HEK293 (cell line): ENCODE data around the gene NFE2L1.

ENCODE experiments used
- CTCF ChIA-PET: fragments of 350-600 bp; formaldehyde crosslinking; extraction: SDS; loops from one replicate; lab custom pipeline; 2021; ENCODE audit warnings: antibody characterized with exemption; lab: Yijun Ruan, JAX
- POLR2A ChIA-PET: fragments of 300-600 bp; formaldehyde crosslinking; extraction: SDS; loops from one replicate; lab custom pipeline; 2020; ENCODE audit warnings: antibody characterized with exemption, inconsistent platforms; lab: Yijun Ruan, JAX
- H3K27ac ChIP-seq: fragments of 200-500 bp; sonication (Bioruptor generic); 2 replicates; pipeline ENCODE4 v1.5.1; 2014; ENCODE audit warnings: low read depth, low read length, control low read depth, inconsistent platforms; ENCODE audit errors: extremely low read depth
- H3K36me3 ChIP-seq, 2 experiments: fragments of 200-500 bp in 1 of 2; sonication (Bioruptor generic) in 1 of 2; 1 replicate in 1 of 2; 2 replicates in 1 of 2; pipeline ENCODE4 v1.5.1; 2014 to 2017; ENCODE audit warnings: inconsistent platforms in 2 of 2, low read length in 2 of 2; ENCODE audit not compliant: control insufficient read depth in 2 of 2, insufficient read depth in 1 of 2
- H3K4me1 ChIP-seq: fragments of 200-500 bp; sonication (Bioruptor generic); 2 replicates; pipeline ENCODE4 v1.5.1; 2014; ENCODE audit warnings: mild to moderate bottlenecking, low read length, inconsistent platforms; ENCODE audit not compliant: control insufficient read depth, insufficient read depth
- H3K4me3 ChIP-seq: 2 replicates; pipeline ENCODE4 v1.5.1; 2011; ENCODE audit warnings: low read depth, mild to moderate bottlenecking, control low read depth, low read length, moderate library complexity
- H3K9me3 ChIP-seq: fragments of 200-500 bp; sonication (Bioruptor generic); 2 replicates; pipeline ENCODE4 v1.5.1; 2014; ENCODE audit warnings: low read depth, low read length, inconsistent platforms; ENCODE audit not compliant: control insufficient read depth, insufficient read depth
- HOXD13 ChIP-seq: sonication (generic); formaldehyde crosslinking; IDR thresholded peaks from 2 replicates; pipeline ENCODE4 v1.8.0; 2022; ENCODE audit warnings: missing genetic modification reagents, borderline replicate concordance
- IKZF3 ChIP-seq: fragments of 450-650 bp; IDR thresholded peaks from 2 replicates; pipeline ENCODE4 v1.5.0; 2018; ENCODE audit warnings: missing biosample characterization, mild to moderate bottlenecking, missing genetic modification characterization, moderate library complexity
- PATZ1 ChIP-seq: fragments of 450-650 bp; formaldehyde crosslinking; IDR thresholded peaks from 2 replicates; pipeline ENCODE4 v1.5.1; 2016; ENCODE audit warnings: missing biosample characterization, missing genetic modification characterization
- PRDM1 ChIP-seq: fragments of 450-650 bp; formaldehyde crosslinking; IDR thresholded peaks from 2 replicates; pipeline ENCODE4; 2016; ENCODE audit warnings: missing biosample characterization, missing genetic modification characterization
- PRDM10 ChIP-seq: fragments of 450-650 bp; formaldehyde crosslinking; IDR thresholded peaks from 2 replicates; pipeline ENCODE4 v1.5.1; 2016; ENCODE audit warnings: missing biosample characterization, missing genetic modification characterization
- SP2 ChIP-seq: fragments of 450-650 bp; formaldehyde crosslinking; IDR thresholded peaks from 2 replicates; pipeline ENCODE4 v1.5.1; 2016; ENCODE audit warnings: missing biosample characterization, missing genetic modification characterization
- SP3 ChIP-seq: fragments of 450-650 bp; formaldehyde crosslinking; IDR thresholded peaks from 2 replicates; pipeline ENCODE4 v1.5.1; 2016; ENCODE audit warnings: missing biosample characterization, missing genetic modification characterization
- ZBTB21 ChIP-seq: fragments of 450-650 bp; formaldehyde crosslinking; IDR thresholded peaks from 2 replicates; pipeline ENCODE4 v1.5.1; 2017; ENCODE audit warnings: missing biosample characterization, missing genetic modification characterization
- ZBTB8A ChIP-seq: fragments of 450-650 bp; formaldehyde crosslinking; IDR thresholded peaks from 2 replicates; pipeline ENCODE4 v1.5.1; 2016; ENCODE audit warnings: missing biosample characterization, missing genetic modification characterization
- ZEB2 ChIP-seq: fragments of 450-650 bp; formaldehyde crosslinking; IDR thresholded peaks from 2 replicates; pipeline ENCODE4 v1.5.1; 2016; ENCODE audit warnings: missing biosample characterization, missing genetic modification characterization
- ZNF138 ChIP-seq: fragments of 450-650 bp; formaldehyde crosslinking; IDR thresholded peaks from 2 replicates; pipeline ENCODE4 v1.5.1; 2016; ENCODE audit warnings: missing biosample characterization, missing genetic modification characterization, borderline replicate concordance
- ZNF146 ChIP-seq: fragments of 450-650 bp; formaldehyde crosslinking; IDR thresholded peaks from 2 replicates; pipeline ENCODE4 v1.5.1; 2016; ENCODE audit warnings: missing biosample characterization, missing genetic modification characterization
- ZNF155 ChIP-seq: fragments of 450-650 bp; formaldehyde crosslinking; IDR thresholded peaks from 2 replicates; pipeline ENCODE4 v1.5.1; 2016; ENCODE audit warnings: missing biosample characterization, missing genetic modification characterization
- ZNF19 ChIP-seq: fragments of 450-650 bp; formaldehyde crosslinking; IDR thresholded peaks from 2 replicates; pipeline ENCODE4; 2016; ENCODE audit warnings: missing biosample characterization, missing genetic modification characterization, low read depth
- ZNF335 ChIP-seq: fragments of 450-650 bp; formaldehyde crosslinking; conservative IDR thresholded peaks from 2 replicates; pipeline ENCODE4 v1.5.1; 2016; ENCODE audit warnings: missing biosample characterization, missing genetic modification characterization
- ZNF362 ChIP-seq: fragments of 450-650 bp; formaldehyde crosslinking; IDR thresholded peaks from 2 replicates; pipeline ENCODE4 v1.5.1; 2016; ENCODE audit warnings: missing biosample characterization, missing genetic modification characterization
- ZNF366 ChIP-seq: fragments of 450-650 bp; formaldehyde crosslinking; conservative IDR thresholded peaks from 2 replicates; pipeline ENCODE4 v1.5.1; 2016; ENCODE audit warnings: missing biosample characterization, missing genetic modification characterization
- ZNF398 ChIP-seq: fragments of 450-650 bp; formaldehyde crosslinking; IDR thresholded peaks from 2 replicates; pipeline ENCODE4 v1.5.1; 2017; ENCODE audit warnings: missing biosample characterization, missing genetic modification characterization
- ZNF473 ChIP-seq: fragments of 450-650 bp; formaldehyde crosslinking; IDR thresholded peaks from 2 replicates; pipeline ENCODE4 v1.5.1; 2017; ENCODE audit warnings: missing biosample characterization, missing genetic modification characterization
- ZNF629 ChIP-seq: fragments of 450-650 bp; formaldehyde crosslinking; IDR thresholded peaks from 2 replicates; pipeline ENCODE4 v1.5.1; 2017; ENCODE audit warnings: missing biosample characterization, missing genetic modification characterization
- ZNF664 ChIP-seq: fragments of 450-650 bp; formaldehyde crosslinking; IDR thresholded peaks from 2 replicates; pipeline ENCODE4 v1.5.1; 2016; ENCODE audit warnings: missing biosample characterization, missing genetic modification characterization
- ZNF692 ChIP-seq: fragments of 450-650 bp; formaldehyde crosslinking; IDR thresholded peaks from 2 replicates; pipeline ENCODE4 v1.5.1; 2016; ENCODE audit warnings: missing biosample characterization, missing genetic modification characterization
- ZNF776 ChIP-seq: fragments of 450-650 bp; formaldehyde crosslinking; IDR thresholded peaks from 2 replicates; pipeline ENCODE4 v1.5.0; 2017; ENCODE audit warnings: missing biosample characterization, missing genetic modification characterization, borderline replicate concordance
- ZSCAN30 ChIP-seq: fragments of 450-650 bp; IDR thresholded peaks from 2 replicates; pipeline ENCODE4 v1.5.1; 2018; ENCODE audit warnings: missing biosample characterization, mild to moderate bottlenecking, missing genetic modification characterization, moderate library complexity
- ZSCAN5A ChIP-seq: fragments of 450-650 bp; formaldehyde crosslinking; IDR thresholded peaks from 2 replicates; pipeline ENCODE4 v1.5.1; 2016; ENCODE audit warnings: missing biosample characterization, missing genetic modification characterization

Gene NFE2L1

GRCh38 chr17:48100160-48100559 lies 52.0 kb downstream of the NFE2L1 start:
- CTCF ChIA-PET, result interaction anchor here (0.6 to 2.3 kb wide), 6 partner anchors 10 to 1606 kb away, joined by 3 to 10 read pairs (median 6); no protein-coding TSS in a partner anchor

GRCh38 chr17:48100591-48101011 lies 52.4 kb downstream of the NFE2L1 start:
- Histone ChIP-seq H3K4me1 (peaks cover 4% of the 10 kb centered on the region; the same call in 1 of the 2 replicates), H3K9me3 (no peaks in the 10 kb centered on the region), H3K27ac (peak overlapping the region; percentile 97), H3K36me3 (peaks cover 1 to 7% of the 10 kb centered on the region in 2 experiments), H3K4me3 (peak overlapping the region; percentile 85)
- POLR2A ChIA-PET, result interaction anchor here (0.5 to 2.2 kb wide), 20 partner anchors 8 to 237 kb away, joined by 3 to 11 read pairs (median 4); partner anchors contain the start of genes CDK5RAP3 and NFE2L1
- CTCF ChIA-PET, result interaction anchor here (0.6 to 2.3 kb wide), 6 partner anchors 10 to 1606 kb away, joined by 3 to 10 read pairs (median 6); no protein-coding TSS in a partner anchor
- TF ChIP-seq ZNF398 (tag by site-specific recombination) (no peak), ZNF366 (tag by site-specific recombination) (peak; percentile 76; the same call in 1 of the 2 replicates), PRDM10 (tag by site-specific recombination) (peak; percentile 10; the same call in 1 of the 2 replicates), ZNF146 (tag by site-specific recombination) (no peak), ZSCAN5A (tag by site-specific recombination) (no peak), ZNF692 (tag by site-specific recombination) (peak; percentile 46; the same call in 1 of the 2 replicates), ZBTB21 (tag by site-specific recombination) (0 out of 2 replicates have a peak, but pooled peaks have one; percentile 26), SP2 (peak; percentile 82; the same call in 1 of the 2 replicates), IKZF3 (tag by site-specific recombination) (peak; percentile 87), SP3 (tag by site-specific recombination) (peak; percentile 94), ZEB2 (tag by site-specific recombination) (peak; percentile 76; the same call in 1 of the 2 replicates), PATZ1 (tag by site-specific recombination) (0 out of 2 replicates have a peak, but pooled peaks have one; percentile 94)

More at GRCh38 chr17:48100160-48100559, 52.0 kb downstream of the NFE2L1 start:
- Histone ChIP-seq H3K4me1 (peaks cover 4% of the 10 kb centered on the region; the same call in 1 of the 2 replicates), H3K9me3 (no peaks in the 10 kb centered on the region), H3K36me3 (peaks cover 6 to 11% of the 10 kb centered on the region in 2 experiments), H3K27ac (peak overlapping the region; percentile 97)
- TF ChIP-seq PRDM1 (tag by site-specific recombination) (peak; percentile 48; the same call in 1 of the 2 replicates), ZNF155 (tag by site-specific recombination) (no peak), ZNF335 (peak; percentile 81), ZNF146 (tag by site-specific recombination) (no peak), ZNF138 (tag by site-specific recombination) (no peak), HOXD13 (CRISPR knock-in tag) (no peak), ZNF629 (tag by site-specific recombination) (peak; percentile 23; the same call in 1 of the 2 replicates), ZNF664 (no peak), ZNF19 (tag by site-specific recombination) (no peak), ZNF776 (tag by site-specific recombination) (no peak), ZNF362 (tag by site-specific recombination) (peak; percentile 88), ZBTB8A (tag by site-specific recombination) (no peak), ZNF473 (tag by site-specific recombination) (no peak), ZSCAN30 (no peak)
- TF ChIP-seq, all 188 proteins: peak for 4
- POLR2A ChIA-PET, result interaction anchor here (0.7 to 2.2 kb wide), 15 partner anchors 9 to 153 kb away, joined by 3 to 11 read pairs (median 5); partner anchors contain the start of gene NFE2L1
- peak overlapping the region; percentile 85 for H3K4me3 ChIP-seq
